ENCODE data around the gene FAM193A.
"Not testable (repeated sequence)": the region's sequence is repeated elsewhere in the genome, so short reads cannot be mapped to it uniquely, and the experiment has no call there.

Gene FAM193A

DNA sequence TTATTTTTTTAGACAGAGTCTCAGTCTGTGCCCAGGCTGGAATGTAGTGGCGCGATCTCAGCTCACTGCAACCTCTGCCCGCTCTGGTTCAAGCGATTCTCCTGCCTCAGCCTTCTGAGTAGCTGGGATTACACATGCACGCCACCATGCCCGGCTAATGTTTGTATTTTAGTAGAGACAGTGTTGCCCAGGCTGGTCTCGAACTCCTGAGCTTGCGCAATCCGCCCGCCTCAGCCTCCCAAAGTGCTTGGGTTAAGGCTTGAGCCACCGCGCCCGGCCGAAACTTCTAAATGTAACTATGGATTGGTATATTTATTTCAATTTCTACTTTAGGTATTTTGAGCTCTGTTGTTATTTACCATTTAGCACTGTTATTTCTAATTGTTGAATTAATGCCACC lies 79.4 kb downstream of the FAM193A start:
- no peak for DNase-seq

GRCh38 chr4:2617955-2618354 lies 81.5 kb downstream of the FAM193A start:
- DNase-seq, result no peak

DNA sequence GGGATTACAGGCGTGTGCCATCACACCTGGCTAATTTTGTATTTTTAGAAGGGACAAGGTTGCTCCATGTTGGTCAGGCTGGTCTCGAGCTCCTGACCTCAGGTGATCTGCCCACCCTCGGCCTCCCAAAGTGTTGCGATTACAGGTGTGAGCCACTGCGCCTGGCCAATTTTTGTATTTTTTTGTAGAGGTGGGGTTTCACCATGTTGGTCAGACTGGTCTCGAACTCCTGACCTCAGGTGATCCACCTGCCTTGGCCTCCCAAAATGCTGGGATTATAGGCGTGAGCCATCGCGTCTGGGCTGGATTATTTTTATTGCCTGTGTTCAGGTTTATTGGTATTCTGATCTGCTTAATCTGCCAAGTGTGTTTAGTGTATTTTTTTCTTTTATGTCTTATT lies 82.3 kb downstream of the FAM193A start:
- not testable (repeated sequence) for DNase-seq

DNA sequence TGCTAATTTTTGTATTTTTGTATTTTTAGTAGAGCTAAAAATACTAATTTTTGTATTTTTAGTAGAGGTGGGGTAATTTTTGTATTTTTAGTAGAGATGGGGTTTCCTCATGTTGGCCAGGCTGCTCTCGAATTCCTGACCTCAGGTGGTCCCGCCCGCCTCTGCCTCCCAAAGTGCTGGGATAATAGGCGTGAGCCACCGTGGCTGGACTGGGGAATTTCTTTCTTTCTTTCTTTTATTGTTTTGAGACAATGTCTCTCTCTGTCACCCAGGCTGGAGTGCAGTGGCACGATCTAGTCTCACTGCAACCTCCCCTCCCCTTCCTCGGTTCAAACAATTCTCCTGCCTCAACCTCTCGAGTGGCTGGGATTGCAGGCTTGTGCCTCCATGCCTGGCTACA lies 83.0 kb downstream of the FAM193A start:
- DNase-seq, result no peak

- DNase-seq, result no peak
Measured at GRCh38 chr4:2621419-2621818, 85.0 kb downstream of the FAM193A start.

- no peak for DNase-seq
Measured at GRCh38 chr4:2623442-2623841, 87.0 kb downstream of the FAM193A start.

- DNase-seq, result no peak
Measured at GRCh38 chr4:2624782-2625530, 88.5 kb downstream of the FAM193A start.

DNA sequence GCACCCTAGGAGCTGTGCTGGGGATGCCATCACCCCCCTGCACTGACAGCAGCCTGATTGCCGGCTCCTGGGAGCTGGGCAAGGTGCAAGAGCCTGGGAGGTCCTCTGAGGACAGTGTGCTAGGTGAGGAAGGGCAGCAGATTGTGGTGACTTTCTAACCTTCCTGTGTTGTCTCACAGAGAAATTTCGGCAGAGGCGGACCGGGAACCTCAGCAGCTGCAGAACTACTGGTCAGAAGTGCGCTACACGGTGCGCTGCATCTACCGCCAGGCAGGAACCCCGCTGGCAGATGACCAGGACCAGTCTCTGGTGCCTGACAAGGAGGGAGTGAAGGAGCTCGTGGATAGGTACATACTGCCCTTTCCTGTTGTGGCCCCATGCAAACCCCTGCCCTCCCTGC lies 89.8 kb downstream of the FAM193A start:
- no peak for DNase-seq

DNA sequence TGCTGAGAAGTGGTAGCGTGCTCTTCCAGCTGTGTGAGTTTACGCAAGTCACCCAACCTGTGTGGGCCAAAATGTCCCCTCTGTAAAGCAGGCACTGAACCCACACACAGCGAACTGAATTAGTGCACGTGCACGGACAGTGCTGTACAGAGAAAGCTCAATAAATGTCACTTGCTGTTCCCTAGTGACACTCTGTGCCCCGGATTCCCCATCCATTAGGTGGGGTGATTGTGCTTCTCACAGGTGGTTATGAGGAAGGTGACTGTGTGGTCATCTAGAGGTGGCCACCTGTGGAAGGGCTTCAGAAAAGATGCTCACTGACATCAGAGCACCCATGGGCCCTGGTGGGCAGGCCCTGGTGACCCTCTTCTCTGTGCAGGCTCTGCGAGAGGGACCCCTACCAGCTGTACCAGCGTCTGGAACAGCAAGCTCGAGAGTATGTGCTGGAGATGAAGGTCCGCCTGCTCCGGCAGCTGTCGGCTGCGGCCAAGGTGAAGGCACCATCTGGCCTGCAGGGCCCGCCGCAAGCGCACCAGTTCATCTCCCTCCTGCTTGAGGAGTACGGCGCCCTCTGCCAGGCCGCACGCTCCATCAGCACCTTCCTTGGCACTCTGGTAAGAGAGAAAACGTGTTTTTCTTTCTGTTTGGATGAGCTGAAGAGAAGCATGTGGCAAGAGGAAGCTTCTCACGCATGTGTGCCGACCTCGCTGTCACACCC lies 94.3 kb downstream of the FAM193A start:
- peak in 1 of 3 donors; percentile 6 for DNase-seq

GRCh38 chr4:2634014-2634413 lies 97.6 kb downstream of the FAM193A start:
- no peak for DNase-seq

- no peak for DNase-seq
Measured at GRCh38 chr4:2636331-2636730, 99.9 kb downstream of the FAM193A start.

- not testable (repeated sequence) for DNase-seq
Measured at GRCh38 chr4:2636994-2637393, 100.5 kb downstream of the FAM193A start.

DNA sequence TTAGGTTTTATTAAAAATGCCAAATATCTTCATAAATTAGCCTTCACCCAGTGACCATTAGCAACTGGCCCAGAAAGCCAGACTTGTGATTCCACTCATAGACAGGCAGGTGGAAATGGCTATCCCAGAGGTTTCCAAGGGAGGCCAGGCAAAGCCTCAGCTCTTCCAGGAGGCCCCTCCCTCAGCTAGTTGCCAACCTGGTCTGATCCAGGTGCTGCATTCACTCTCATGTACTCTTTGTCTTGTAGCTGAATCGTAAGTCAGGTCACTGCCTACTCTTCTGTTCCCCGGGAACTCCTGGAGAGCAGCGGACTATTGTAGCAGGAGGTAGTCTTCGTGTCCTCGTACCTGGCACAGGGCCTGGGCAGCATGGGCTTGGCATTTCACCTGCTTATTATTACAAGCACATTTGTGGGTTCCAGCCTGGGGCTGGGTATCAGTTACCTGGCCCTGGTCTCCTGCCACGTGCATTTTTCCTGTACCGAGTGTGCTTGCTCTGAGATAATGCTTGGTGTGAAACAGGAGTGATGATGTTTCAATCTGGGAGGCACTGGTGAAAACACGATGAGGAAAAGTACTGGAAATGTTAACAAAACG lies 101.6 kb downstream of the FAM193A start:
- no peak for DNase-seq

- no peak for DNase-seq
Measured at GRCh38 chr4:2638730-2639129, 102.3 kb downstream of the FAM193A start.

DNA sequence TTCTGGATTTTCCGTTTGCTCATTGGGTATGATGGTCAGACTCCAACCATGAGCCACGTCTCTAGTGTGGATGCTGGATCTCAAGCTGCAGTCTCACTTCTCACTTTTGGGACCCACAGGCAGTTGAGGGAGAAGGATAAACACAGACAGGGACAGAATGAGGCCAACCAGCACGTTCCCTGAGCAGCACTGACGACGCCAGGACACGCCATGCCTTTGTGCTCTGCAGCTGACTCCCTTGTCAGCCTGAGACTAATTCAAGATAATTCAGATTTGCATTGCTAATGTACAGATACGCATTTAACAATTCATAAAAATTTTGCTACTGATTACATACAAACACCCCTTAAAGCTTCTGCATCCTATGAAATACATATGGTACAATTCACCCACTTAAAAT lies 106.5 kb downstream of the FAM193A start:
- peak in 2 of 3 donors; percentile 10 to 28 for DNase-seq

GRCh38 chr4:2643555-2643954 lies 107.1 kb downstream of the FAM193A start:
- DNase-seq, result no peak

GRCh38 chr4:2646396-2647149 lies 110.1 kb downstream of the FAM193A start:
- DNase-seq, result no peak

- no peak for DNase-seq
Measured at GRCh38 chr4:2647403-2648158, 111.1 kb downstream of the FAM193A start.

DNA sequence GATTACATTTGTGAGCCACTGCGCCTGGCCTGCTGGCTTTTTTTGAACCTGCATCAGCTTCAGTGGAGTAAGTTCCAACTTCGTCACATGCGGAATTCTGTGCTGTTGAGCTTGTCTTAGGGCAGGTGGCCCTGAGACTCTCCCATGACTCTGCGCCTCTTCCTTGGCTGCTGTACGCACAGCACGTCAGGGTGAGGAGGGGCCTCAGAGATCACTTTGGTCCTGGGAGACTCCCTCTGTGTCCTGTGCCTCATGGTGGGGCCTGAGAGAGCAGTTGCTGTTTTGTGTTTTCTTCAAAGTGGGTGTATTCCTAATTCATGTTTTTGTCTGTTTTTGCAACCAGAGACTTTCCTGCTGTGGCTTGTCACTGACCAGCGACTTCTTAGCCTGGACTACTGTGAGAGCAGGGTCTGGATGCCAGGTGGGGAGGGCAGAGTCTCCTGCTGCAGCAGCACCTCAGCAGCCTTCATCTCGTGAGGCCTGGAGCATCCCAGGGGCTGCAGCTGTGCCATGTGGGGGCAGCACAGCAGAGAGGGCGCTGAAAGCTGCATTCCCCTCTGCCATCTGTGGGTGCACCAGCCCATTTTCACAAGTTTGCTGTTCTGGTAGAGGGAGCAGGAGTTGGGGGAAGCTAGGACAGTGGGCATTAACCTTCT lies 111.8 kb downstream of the FAM193A start:
- DNase-seq, result no peak

- DNase-seq, result no peak
Measured at GRCh38 chr4:2649604-2650114, 113.2 kb downstream of the FAM193A start.

DNA sequence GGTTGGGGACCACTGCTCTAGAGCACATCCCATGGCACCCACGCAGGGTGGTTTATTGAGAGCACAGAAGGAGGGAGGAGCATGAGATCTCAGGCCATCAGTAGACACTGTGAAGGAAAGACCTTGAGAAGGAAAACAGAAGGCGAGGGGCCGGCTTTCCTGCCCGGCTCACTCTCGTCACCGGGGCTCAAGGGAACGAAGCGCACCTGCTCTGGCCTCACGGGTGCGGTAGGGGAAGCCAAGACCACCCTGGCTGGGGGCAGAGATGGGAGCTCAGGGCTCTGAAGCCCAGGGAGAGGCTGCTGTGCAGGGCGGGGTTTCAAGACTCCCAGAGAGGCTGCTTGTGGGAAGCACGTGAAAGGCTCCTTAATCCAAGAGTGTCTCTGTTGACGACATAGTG lies 113.8 kb downstream of the FAM193A start:
- DNase-seq, result no peak

- DNase-seq, result peak in 1 of 3 donors; percentile 14
Measured at GRCh38 chr4:2651546-2651945, 115.1 kb downstream of the FAM193A start.

All from suppressor macrophage treated with lipopolysaccharide for 1 hour (primary cell).